ENCODE measurements around the gene PNPLA2. TPM values are rescaled to one million over a fixed set of nuclear protein-coding genes. Genes with fewer than 3 reads are reported as not detected.

PNPLA2 gene
- total RNA-seq, 1 experiment from 2014 or later, result 66.5 TPM

GRCh38 chr11:850775-851763 lies 32.4 kb downstream of the PNPLA2 start (continued):
- TF ChIP-seq USF1 (CRISPR knock-in tag; IDR thresholded peaks at IDR 0.05) (no peak), ZNF416 (CRISPR knock-in tag; IDR thresholded peaks at IDR 0.05) (no peak), ZNF532 (CRISPR knock-in tag; IDR thresholded peaks at IDR 0.05; ENCODE audit: borderline replicate concordance) (no peak), SOX15 (CRISPR knock-in tag; IDR thresholded peaks at IDR 0.05) (no peak), SP1 (CRISPR knock-in tag; conservative IDR thresholded peaks at IDR 0.05) (peak; percentile 53), ATF2 (CRISPR knock-in tag; IDR thresholded peaks at IDR 0.05; ENCODE audit: borderline replicate concordance, low read depth) (no peak)

GRCh38 chr11:852762-853161 lies 34.0 kb downstream of the PNPLA2 start:
- POLR2A ChIA-PET, result no interaction called here
- TF ChIP-seq KAT7 (CRISPR knock-in tag; IDR thresholded peaks at IDR 0.05; ENCODE audit: borderline replicate concordance) (no peak), ZSCAN18 (CRISPR knock-in tag; IDR thresholded peaks at IDR 0.05) (no peak), MXD4 (CRISPR knock-in tag; IDR thresholded peaks at IDR 0.05; ENCODE audit: borderline replicate concordance) (no peak), PRRX2 (CRISPR knock-in tag; IDR thresholded peaks at IDR 0.05) (no peak), CREB1 (CRISPR knock-in tag; IDR thresholded peaks at IDR 0.05) (no peak), ZNF219 (CRISPR knock-in tag; IDR thresholded peaks at IDR 0.05; ENCODE audit: borderline replicate concordance) (no peak), E2F1 (CRISPR knock-in tag; IDR thresholded peaks at IDR 0.05) (no peak), FOXP4 (CRISPR knock-in tag; IDR thresholded peaks at IDR 0.05) (no peak), PRDM15 (CRISPR knock-in tag; IDR thresholded peaks at IDR 0.05) (no peak), USF1 (CRISPR knock-in tag; IDR thresholded peaks at IDR 0.05) (no peak), GABPB1 (CRISPR knock-in tag; IDR thresholded peaks at IDR 0.05) (no peak), TP53 (CRISPR knock-in tag; IDR thresholded peaks at IDR 0.05) (no peak)

More at GRCh38 chr11:852762-853161, 34.0 kb downstream of the PNPLA2 start:
- Mint-ChIP-seq H3K27ac (no peak overlapping the region), H3K36me3 (no peaks in the 10 kb centered on the region), H3K4me3 (no peak overlapping the region), H3K27me3 (ENCODE audit: low read depth) (no peaks in the 10 kb centered on the region; the same call in 1 of the 2 replicates), H3K9me3 (no peaks in the 10 kb centered on the region), H3K4me1 (peaks cover 26% of the 10 kb centered on the region)
- DNase-seq (ENCODE audit: low spot score) (no peak), ATAC-seq (no peak)
- CTCF ChIA-PET, result interaction anchor here (2.3 kb wide), 1 partner anchor 10 kb away, joined by 12 read pairs; no protein-coding TSS in a partner anchor
